Measurements from ENCODE around the gene WDFY1.

The WDFY1 gene

GRCh38 chr2:223941579-223942277 lies 3.4 kb downstream of the WDFY1 start:
- no peak for TF ChIP-seq SIN3A (IDR thresholded peaks at IDR 0.05; ENCODE audit: borderline replicate concordance, insufficient read depth, low read length)
- TF ChIP-seq FOXP2 (optimal IDR thresholded peaks at IDR 0.05; ENCODE audit: borderline replicate concordance, extremely low read depth, extremely low read length, insufficient read depth), result no peak
- no peak for TF ChIP-seq TAF1 (IDR thresholded peaks at IDR 0.05; ENCODE audit: borderline replicate concordance, insufficient read depth, low read length)
- no peak for TF ChIP-seq REST (IDR thresholded peaks at IDR 0.05; ENCODE audit: insufficient read depth in 1 of 2, low read depth in 2 of 2, low read length in 2 of 2)
- TF ChIP-seq POLR2AphosphoS5 (IDR thresholded peaks at IDR 0.05; ENCODE audit: low read depth, low read length), result no peak

- TF ChIP-seq FOXP2 (optimal IDR thresholded peaks at IDR 0.05; ENCODE audit: borderline replicate concordance, extremely low read depth, extremely low read length, insufficient read depth) (no peak), POLR2AphosphoS5 (IDR thresholded peaks at IDR 0.05; ENCODE audit: low read depth, low read length) (no peak), TAF1 (IDR thresholded peaks at IDR 0.05; ENCODE audit: borderline replicate concordance, insufficient read depth, low read length) (no peak), REST (IDR thresholded peaks at IDR 0.05; ENCODE audit: insufficient read depth in 1 of 2, low read depth in 2 of 2, low read length in 2 of 2) (no peak), SIN3A (IDR thresholded peaks at IDR 0.05; ENCODE audit: borderline replicate concordance, insufficient read depth, low read length) (no peak)
These were observed 7.6 kb downstream of the WDFY1 start for GRCh38 chr2:223937535-223937934.

- TF ChIP-seq POLR2AphosphoS5 (IDR thresholded peaks at IDR 0.05; ENCODE audit: low read depth, low read length) (no peak), TAF1 (IDR thresholded peaks at IDR 0.05; ENCODE audit: borderline replicate concordance, insufficient read depth, low read length) (no peak), FOXP2 (optimal IDR thresholded peaks at IDR 0.05; ENCODE audit: borderline replicate concordance, extremely low read depth, extremely low read length, insufficient read depth) (no peak), REST (IDR thresholded peaks at IDR 0.05; ENCODE audit: insufficient read depth in 1 of 2, low read depth in 2 of 2, low read length in 2 of 2) (no peak), SIN3A (IDR thresholded peaks at IDR 0.05; ENCODE audit: borderline replicate concordance, insufficient read depth, low read length) (no peak)
These were observed 8.2 kb downstream of the WDFY1 start for GRCh38 chr2:223936862-223937326.

- TF ChIP-seq POLR2AphosphoS5 (IDR thresholded peaks at IDR 0.05; ENCODE audit: low read depth, low read length), result no peak
These were observed 9.5 kb downstream of the WDFY1 start for GRCh38 chr2:223935459-223936125.

GRCh38 chr2:223934870-223935269 lies 10.3 kb downstream of the WDFY1 start:
- TF ChIP-seq REST (IDR thresholded peaks at IDR 0.05; ENCODE audit: insufficient read depth in 1 of 2, low read depth in 2 of 2, low read length in 2 of 2), result no peak
- TF ChIP-seq POLR2AphosphoS5 (IDR thresholded peaks at IDR 0.05; ENCODE audit: low read depth, low read length), result no peak
- TF ChIP-seq SIN3A (IDR thresholded peaks at IDR 0.05; ENCODE audit: borderline replicate concordance, insufficient read depth, low read length), result no peak
- TF ChIP-seq FOXP2 (optimal IDR thresholded peaks at IDR 0.05; ENCODE audit: borderline replicate concordance, extremely low read depth, extremely low read length, insufficient read depth), result no peak
- TF ChIP-seq TAF1 (IDR thresholded peaks at IDR 0.05; ENCODE audit: borderline replicate concordance, insufficient read depth, low read length), result no peak
